ENCODE data around the gene ANKRD13C. TPM values are rescaled to one million over a fixed set of nuclear protein-coding genes. Genes with fewer than 3 reads are reported as not detected.

ANKRD13C gene
- total and polyA plus RNA-seq, 2 donors from 2014 or later: 8.4 to 23.4 TPM

GRCh38 chr1:70311369-70311768 lies 43.2 kb downstream of the ANKRD13C start:
- FAIRE-seq (no peak), DNase-seq (no peak)
- intact Hi-C loops (cut with DNase I): no loop called here
- no peak overlapping the region for H3K9ac ChIP-seq (ENCODE audit: low read length in 3 of 3)
- H3K27ac ChIP-seq (ENCODE audit: low read depth in 2 of 2, low read length in 2 of 2): no peak overlapping the region
- TF ChIP-seq, protein P1, sequence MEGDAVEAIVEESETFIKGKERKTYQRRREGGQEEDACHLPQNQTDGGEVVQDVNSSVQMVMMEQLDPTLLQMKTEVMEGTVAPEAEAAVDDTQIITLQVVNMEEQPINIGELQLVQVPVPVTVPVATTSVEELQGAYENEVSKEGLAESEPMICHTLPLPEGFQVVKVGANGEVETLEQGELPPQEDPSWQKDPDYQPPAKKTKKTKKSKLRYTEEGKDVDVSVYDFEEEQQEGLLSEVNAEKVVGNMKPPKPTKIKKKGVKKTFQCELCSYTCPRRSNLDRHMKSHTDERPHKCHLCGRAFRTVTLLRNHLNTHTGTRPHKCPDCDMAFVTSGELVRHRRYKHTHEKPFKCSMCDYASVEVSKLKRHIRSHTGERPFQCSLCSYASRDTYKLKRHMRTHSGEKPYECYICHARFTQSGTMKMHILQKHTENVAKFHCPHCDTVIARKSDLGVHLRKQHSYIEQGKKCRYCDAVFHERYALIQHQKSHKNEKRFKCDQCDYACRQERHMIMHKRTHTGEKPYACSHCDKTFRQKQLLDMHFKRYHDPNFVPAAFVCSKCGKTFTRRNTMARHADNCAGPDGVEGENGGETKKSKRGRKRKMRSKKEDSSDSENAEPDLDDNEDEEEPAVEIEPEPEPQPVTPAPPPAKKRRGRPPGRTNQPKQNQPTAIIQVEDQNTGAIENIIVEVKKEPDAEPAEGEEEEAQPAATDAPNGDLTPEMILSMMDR (IDR thresholded peaks at IDR 0.05; ENCODE audit: borderline replicate concordance, extremely low read depth, insufficient read depth): no peak
- H3K9me3 ChIP-seq (ENCODE audit: control insufficient read depth in 2 of 3, insufficient read depth in 1 of 3, low read length in 3 of 3): no peaks in the 10 kb centered on the region
- H3K4me3 ChIP-seq (ENCODE audit: low read length in 3 of 3): no peak overlapping the region
- no peaks in the 10 kb centered on the region for H3K27me3 ChIP-seq (ENCODE audit: control insufficient read depth, insufficient read depth, low read length)
- no peaks in the 10 kb centered on the region for H3K4me1 ChIP-seq (ENCODE audit: control insufficient read depth in 2 of 3, insufficient read depth in 2 of 3, low read depth in 1 of 3, low read length in 3 of 3)
- H3K36me3 ChIP-seq (ENCODE audit: control insufficient read depth in 2 of 3, insufficient read depth in 3 of 3, low read length in 3 of 3): no peaks in the 10 kb centered on the region

DNA sequence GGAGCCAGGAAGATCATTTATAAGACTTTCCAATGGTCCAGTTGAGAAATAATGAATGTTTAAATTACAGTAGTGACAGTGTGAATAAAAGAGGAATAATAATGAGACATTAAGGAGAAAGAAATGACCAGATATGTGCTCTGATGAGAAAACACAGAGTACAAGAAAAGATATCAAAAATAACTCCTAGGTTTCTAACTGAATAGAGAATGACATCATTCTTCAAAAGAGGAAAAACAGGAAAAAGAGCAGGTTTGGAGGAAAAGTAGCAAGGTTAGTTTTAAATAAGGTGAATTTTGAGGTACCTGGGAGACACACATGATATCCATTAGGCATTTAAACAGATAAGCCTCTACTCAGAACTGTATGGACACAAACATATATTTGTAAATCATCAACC lies 55.0 kb downstream of the ANKRD13C start:
- Histone ChIP-seq H3K4me3 (ENCODE audit: low read length in 3 of 3) (no peak overlapping the region), H3K27ac (ENCODE audit: low read depth in 2 of 2, low read length in 2 of 2) (no peak overlapping the region), H3K27me3 (ENCODE audit: control insufficient read depth, insufficient read depth, low read length) (no peaks in the 10 kb centered on the region), H3K9me3 (ENCODE audit: control insufficient read depth in 2 of 3, insufficient read depth in 1 of 3, low read length in 3 of 3) (no peaks in the 10 kb centered on the region), H3K9ac (ENCODE audit: low read length in 3 of 3) (no peak overlapping the region), H3K4me1 (ENCODE audit: control insufficient read depth in 2 of 3, insufficient read depth in 2 of 3, low read depth in 1 of 3, low read length in 3 of 3) (no peaks in the 10 kb centered on the region), H3K36me3 (ENCODE audit: control insufficient read depth in 2 of 3, insufficient read depth in 3 of 3, low read length in 3 of 3) (peaks cover 2 to 7% (median 4%) of the 10 kb centered on the region in 3 donors)
- TF ChIP-seq, protein P1 (IDR thresholded peaks at IDR 0.05; ENCODE audit: borderline replicate concordance, extremely low read depth, insufficient read depth): no peak
- no peak for DNase-seq
- no peak for FAIRE-seq
- intact Hi-C loops (cut with DNase I): no loop called here

GRCh38 chr1:70295749-70296148 lies 58.8 kb downstream of the ANKRD13C start:
- Histone ChIP-seq H3K27me3 (ENCODE audit: control insufficient read depth, insufficient read depth, low read length) (no peaks in the 10 kb centered on the region), H3K9me3 (ENCODE audit: control insufficient read depth in 2 of 3, insufficient read depth in 1 of 3, low read length in 3 of 3) (no peaks in the 10 kb centered on the region), H3K4me3 (ENCODE audit: low read length in 3 of 3) (no peak overlapping the region), H3K4me1 (ENCODE audit: control insufficient read depth in 2 of 3, insufficient read depth in 2 of 3, low read depth in 1 of 3, low read length in 3 of 3) (no peaks in the 10 kb centered on the region), H3K27ac (ENCODE audit: low read depth in 2 of 2, low read length in 2 of 2) (no peak overlapping the region), H3K9ac (ENCODE audit: low read length in 3 of 3) (no peak overlapping the region), H3K36me3 (ENCODE audit: control insufficient read depth in 2 of 3, insufficient read depth in 3 of 3, low read length in 3 of 3) (peaks cover 4 to 7% (median 7%) of the 10 kb centered on the region in 3 donors)
- FAIRE-seq: no peak
- TF ChIP-seq, protein P1 (IDR thresholded peaks at IDR 0.05; ENCODE audit: borderline replicate concordance, extremely low read depth, insufficient read depth): no peak
- intact Hi-C loops (cut with DNase I): no loop called here
- no peak for DNase-seq

All from kidney (tissue), 14 donors.